ENCODE results near the gene WDR19. TPM values are rescaled to one million over a fixed set of nuclear protein-coding genes. Genes with fewer than 3 reads are reported as not detected.

Gene WDR19
- total RNA-seq, 1 experiment from 2014 or later: 16.0 TPM

GRCh38 chr4:39279416-39279815 is 97.1 kb downstream of the WDR19 start:
- CTCF ChIA-PET: no interaction called here
- Histone ChIP-seq H3K4me1 (ENCODE audit: control insufficient read depth, insufficient read depth, low read length) (no peaks in the 10 kb centered on the region), H3K9me3 (ENCODE audit: control insufficient read depth, insufficient read depth, low read depth, low read length) (no peaks in the 10 kb centered on the region), H3K36me3 (ENCODE audit: control insufficient read depth, insufficient read depth, low read length) (no peaks in the 10 kb centered on the region), H3K27ac (ENCODE audit: low read length) (no peak overlapping the region), H3K4me3 (ENCODE audit: low read depth in 2 of 2, low read length in 2 of 2) (no peak overlapping the region), H3K27me3 (ENCODE audit: control insufficient read depth, insufficient read depth, low read length) (no peaks in the 10 kb centered on the region)
- BruUV-seq (replicated peaks): no TSS peak
- in situ Hi-C loops (cut with HindIII; ENCODE audit: low pct_unique_long_range_greater_than_20kb, low sequenced_read_pairs) (no loop called here), intact Hi-C loops (cut with micrococcal nuclease; ENCODE audit: unreplicated experiment) (no loop called here)
- no peak for DNase-seq (ENCODE audit: low read depth, low spot score)
- POLR2A ChIA-PET: no interaction called here
- TF ChIP-seq SIN3A (IDR thresholded peaks at IDR 0.05; ENCODE audit: borderline replicate concordance, insufficient read depth, low read depth, low read length) (no peak), TCF7L2 (IDR thresholded peaks at IDR 0.05; ENCODE audit: low read depth, low read length) (no peak), CTCF (IDR thresholded peaks at IDR 0.05) (no peak), REST (IDR thresholded peaks at IDR 0.05; ENCODE audit: insufficient read depth in 1 of 2, low read depth in 2 of 2, low read length in 1 of 2) (no peak), POLR2AphosphoS5 (IDR thresholded peaks at IDR 0.05; ENCODE audit: low read depth, low read length) (no peak)
- ATAC-seq: peak; percentile 38; the same call in 1 of the 2 replicates

- H3K27me3 ChIP-seq (ENCODE audit: control insufficient read depth, insufficient read depth, low read length): no peaks in the 10 kb centered on the region
- H3K4me1 ChIP-seq (ENCODE audit: control insufficient read depth, insufficient read depth, low read length): no peaks in the 10 kb centered on the region
- ChIA-PET CTCF (no interaction called here), POLR2A (no interaction called here)
- TF ChIP-seq POLR2AphosphoS5 (IDR thresholded peaks at IDR 0.05; ENCODE audit: low read depth, low read length): no peak
- no peak for TF ChIP-seq CTCF (IDR thresholded peaks at IDR 0.05)
- TF ChIP-seq TCF7L2 (IDR thresholded peaks at IDR 0.05; ENCODE audit: low read depth, low read length): no peak
- TF ChIP-seq SIN3A (IDR thresholded peaks at IDR 0.05; ENCODE audit: borderline replicate concordance, insufficient read depth, low read depth, low read length): no peak
- no peak for TF ChIP-seq REST (IDR thresholded peaks at IDR 0.05; ENCODE audit: insufficient read depth in 1 of 2, low read depth in 2 of 2, low read length in 1 of 2)
- no peak overlapping the region for H3K4me3 ChIP-seq (ENCODE audit: low read depth in 2 of 2, low read length in 2 of 2)
- in situ Hi-C loops (cut with HindIII; ENCODE audit: low pct_unique_long_range_greater_than_20kb, low sequenced_read_pairs): no loop called here
- no peak for ATAC-seq
- intact Hi-C loops (cut with micrococcal nuclease; ENCODE audit: unreplicated experiment): no loop called here
- H3K9me3 ChIP-seq (ENCODE audit: control insufficient read depth, insufficient read depth, low read depth, low read length): no peaks in the 10 kb centered on the region
- no peaks in the 10 kb centered on the region for H3K36me3 ChIP-seq (ENCODE audit: control insufficient read depth, insufficient read depth, low read length)
- no TSS peak for BruUV-seq (replicated peaks)
- no peak overlapping the region for H3K27ac ChIP-seq (ENCODE audit: low read length)
- DNase-seq (ENCODE audit: low read depth, low spot score): no peak
Observed at GRCh38 chr4:39280770-39281169, 98.4 kb downstream of the WDR19 start.
